ENCODE results near the gene FPGT. TPM values are rescaled to one million over a fixed set of nuclear protein-coding genes. Genes with fewer than 3 reads are reported as not detected.
A peak's percentile ranks its signal among the peaks of the same experiment; 100 is the strongest.
"Not testable (repeated sequence)": the region's sequence is repeated elsewhere in the genome, so short reads cannot be mapped to it uniquely, and the experiment has no call there.

The FPGT gene
- total and polyA plus RNA-seq, 5 experiments from 2014 or later = 5.0 to 13.1 (median 7.2) TPM

- ATAC-seq (no peak), DNase-seq (no peak)
- peaks cover 21 to 70% (median 52%) of the 10 kb centered on the region in 9 donors for H3K9me3 Mint-ChIP-seq
- H3K27me3 Mint-ChIP-seq = peaks cover 0 to 2% (median 0%) of the 10 kb centered on the region in 5 donors
- H3K4me1 Mint-ChIP-seq = no peaks in the 10 kb centered on the region
- peaks cover 10 to 50% (median 22%) of the 10 kb centered on the region in 3 donors for H3K36me3 Mint-ChIP-seq
- POLR2A ChIA-PET = no interaction called here
- no peak overlapping the region for H3K27ac Mint-ChIP-seq
- no peak overlapping the region for H3K4me3 Mint-ChIP-seq
These were observed 25.4 kb downstream of the FPGT start for GRCh38 chr1:74223453-74223852.

GRCh38 chr1:74235153-74235552, 37.1 kb downstream of the FPGT start, which contains the start of gene TNNI3K:
Gene TNNI3K (plus strand): TSS chr1:74235387. CDS start chr1:74235452, 65 bp downstream.
- POLR2A ChIA-PET = no interaction called here
- Mint-ChIP-seq H3K9me3 (peaks cover 5 to 13% (median 8%) of the 10 kb centered on the region in 9 donors), H3K4me1 (no peaks in the 10 kb centered on the region), H3K36me3 (peaks cover 0 to 7% (median 5%) of the 10 kb centered on the region in 3 donors), H3K27ac (no peak within 1 kb of the TSS), H3K27me3 (no peaks in the 10 kb centered on the region), H3K4me3 (no peak within 1 kb of the TSS)
- DNase-seq (no peak), ATAC-seq (no peak)

GRCh38 chr1:74236440-74236839, 38.4 kb downstream of the FPGT start:
- no peak for ATAC-seq
- H3K9me3 Mint-ChIP-seq = peaks cover 4 to 13% (median 6%) of the 10 kb centered on the region in 9 donors
- POLR2A ChIA-PET = no interaction called here
- no peaks in the 10 kb centered on the region for H3K27me3 Mint-ChIP-seq
- H3K36me3 Mint-ChIP-seq = peaks cover 0 to 7% (median 5%) of the 10 kb centered on the region in 3 donors
- H3K4me1 Mint-ChIP-seq = no peaks in the 10 kb centered on the region
- DNase-seq = no peak
- no peak overlapping the region for H3K4me3 Mint-ChIP-seq
- H3K27ac Mint-ChIP-seq = no peak overlapping the region

DNA sequence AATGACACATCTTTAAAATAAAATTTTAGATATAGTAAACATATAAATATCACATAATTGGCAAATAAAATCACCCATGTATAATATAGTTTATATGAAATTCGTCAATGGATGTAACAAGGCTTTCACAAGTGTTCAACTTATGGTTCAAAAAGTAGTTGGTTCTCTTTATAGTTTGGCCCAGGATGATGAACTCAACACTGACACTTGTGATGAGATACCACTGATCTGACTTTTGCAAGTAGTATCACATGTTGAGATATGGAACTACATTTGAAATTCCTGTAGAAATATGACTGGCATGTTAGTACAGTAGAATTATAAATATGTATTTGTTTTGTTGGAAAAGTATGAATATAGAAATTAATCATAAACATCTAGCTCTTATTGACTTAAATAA, 39.0 kb downstream of the FPGT start:
- ATAC-seq (no peak), DNase-seq (no peak)
- Mint-ChIP-seq H3K4me1 (no peaks in the 10 kb centered on the region), H3K9me3 (peaks cover 4 to 11% (median 5%) of the 10 kb centered on the region in 9 donors), H3K36me3 (peaks cover 0 to 7% (median 4%) of the 10 kb centered on the region in 3 donors), H3K4me3 (no peak overlapping the region), H3K27me3 (no peaks in the 10 kb centered on the region), H3K27ac (no peak overlapping the region)
- POLR2A ChIA-PET = no interaction called here

DNA sequence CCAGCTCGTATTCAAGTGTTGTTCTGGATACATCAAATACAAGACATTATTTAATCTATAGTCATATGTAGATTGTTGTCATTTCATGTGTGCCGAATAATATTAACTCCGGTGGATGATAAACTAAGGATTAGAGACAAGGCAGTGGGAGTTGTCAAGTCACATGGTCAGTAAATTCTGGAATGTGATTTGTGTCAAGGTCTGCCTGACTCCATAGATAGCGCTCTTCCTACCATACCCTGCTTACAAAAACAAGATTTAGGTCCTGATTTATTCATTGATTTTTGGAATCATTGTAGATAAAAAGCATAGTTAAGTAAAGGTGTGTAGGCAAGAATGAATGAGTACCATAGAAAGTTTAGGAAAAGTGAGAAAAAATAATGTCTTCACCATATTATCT, 39.7 kb downstream of the FPGT start:
- Mint-ChIP-seq H3K27ac (no peak overlapping the region), H3K4me3 (no peak overlapping the region), H3K36me3 (peaks cover 0 to 7% (median 0%) of the 10 kb centered on the region in 3 donors), H3K4me1 (no peaks in the 10 kb centered on the region), H3K27me3 (no peaks in the 10 kb centered on the region), H3K9me3 (peaks cover 0 to 6% (median 0%) of the 10 kb centered on the region in 9 donors)
- DNase-seq = no peak
- POLR2A ChIA-PET = no interaction called here
- ATAC-seq = no peak

DNA sequence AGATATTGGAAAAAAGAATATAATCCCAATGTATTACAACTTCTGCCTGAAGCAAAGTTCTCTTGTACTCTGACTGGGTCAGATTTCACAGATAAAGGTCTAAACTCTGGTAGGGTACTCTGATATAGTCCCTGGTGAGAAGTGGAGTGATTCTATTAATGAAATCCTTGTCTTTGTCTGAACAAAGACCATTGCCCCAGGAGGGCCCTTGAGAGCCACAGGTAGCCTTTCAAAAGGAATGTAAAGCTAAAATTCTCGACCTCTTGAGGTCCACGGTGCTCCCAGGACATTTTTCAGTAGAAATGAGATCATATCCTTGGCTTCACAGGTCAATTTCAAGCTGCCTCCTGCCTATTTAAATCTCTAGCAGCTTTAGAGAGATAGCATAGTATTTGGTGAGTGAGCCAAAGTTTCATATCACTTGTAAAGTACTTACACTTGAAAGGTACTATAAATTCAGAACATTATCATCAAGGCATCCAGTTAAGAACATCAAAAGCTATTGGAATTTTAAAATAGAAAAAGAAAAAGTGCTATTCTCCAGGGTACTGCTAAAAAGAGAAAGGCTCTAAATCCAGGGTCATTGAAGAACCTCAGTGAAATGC, 47.2 kb downstream of the FPGT start:
- Mint-ChIP-seq H3K36me3 (no peaks in the 10 kb centered on the region), H3K27ac (no peak overlapping the region), H3K4me1 (no peaks in the 10 kb centered on the region), H3K9me3 (peaks cover 0 to 6% (median 0%) of the 10 kb centered on the region in 9 donors), H3K27me3 (no peaks in the 10 kb centered on the region), H3K4me3 (no peak overlapping the region)
- POLR2A ChIA-PET = no interaction called here
- DNase-seq (no peak), ATAC-seq (no peak)

- POLR2A ChIA-PET = no interaction called here
- no peak for ATAC-seq
- Mint-ChIP-seq H3K4me3 (no peak overlapping the region), H3K27ac (no peak overlapping the region), H3K9me3 (peaks cover 0 to 6% (median 0%) of the 10 kb centered on the region in 9 donors), H3K4me1 (no peaks in the 10 kb centered on the region), H3K27me3 (no peaks in the 10 kb centered on the region), H3K36me3 (no peaks in the 10 kb centered on the region)
- no peak for DNase-seq
These were observed 48.3 kb downstream of the FPGT start for GRCh38 chr1:74246315-74246714.

DNA sequence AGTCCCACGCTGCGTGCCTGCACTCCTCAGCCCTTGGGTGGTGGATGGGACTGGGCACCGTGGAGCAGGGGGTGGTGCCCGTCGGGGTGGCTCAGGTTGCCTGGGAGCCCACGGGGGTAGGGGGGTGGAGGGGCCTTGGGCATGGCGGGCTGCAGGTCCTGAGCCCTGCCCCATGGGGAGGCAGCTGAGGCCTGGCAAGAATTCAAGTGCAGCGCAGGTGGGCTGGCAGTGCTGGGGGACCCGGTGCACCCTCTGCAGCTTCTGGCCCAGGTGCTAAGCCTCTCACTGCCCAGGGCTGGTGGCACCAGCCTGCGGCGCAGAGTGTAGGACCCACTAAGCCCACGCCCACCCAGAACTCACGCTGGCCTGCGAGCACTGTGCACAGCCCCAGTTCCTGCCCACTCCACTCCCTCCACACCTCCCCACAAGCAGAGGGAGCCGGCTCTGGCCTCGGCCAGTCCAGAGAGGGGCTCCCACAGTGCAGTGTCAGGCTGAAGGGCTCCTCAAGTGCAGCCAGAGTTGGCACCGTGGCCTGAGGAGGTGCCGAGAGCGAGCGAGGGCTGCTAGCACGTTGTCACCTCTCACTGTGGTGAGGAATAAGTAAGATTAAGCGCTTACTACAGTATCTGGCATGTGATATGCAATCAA, 50.0 kb downstream of the FPGT start:
- Mint-ChIP-seq H3K4me1 (no peaks in the 10 kb centered on the region), H3K9me3 (peaks cover 0 to 6% (median 0%) of the 10 kb centered on the region in 9 donors), H3K4me3 (no peak overlapping the region), H3K27me3 (no peaks in the 10 kb centered on the region), H3K36me3 (peaks cover 0 to 3% (median 0%) of the 10 kb centered on the region in 3 donors), H3K27ac (no peak overlapping the region)
- no peak for ATAC-seq
- POLR2A ChIA-PET = no interaction called here
- DNase-seq = peak in 1 of 10 donors; percentile 3

- ATAC-seq, H3K9me3 Mint-ChIP-seq, H3K4me1 Mint-ChIP-seq, H3K36me3 Mint-ChIP-seq, H3K27ac Mint-ChIP-seq, POLR2A ChIA-PET, H3K4me3 Mint-ChIP-seq, H3K27me3 Mint-ChIP-seq: not testable (repeated sequence)
- peak in 1 of 10 donors; percentile 4 for DNase-seq
These were observed 55.3 kb downstream of the FPGT start for GRCh38 chr1:74253243-74253824.

Other genes with a start within 250 kb of the FPGT start
- 1 to 10 TPM; 2.0 TPM for gene LRRIQ3, start 66 bp upstream of the FPGT start, total RNA-seq
- 1 to 10 TPM; 1.6 to 4.1 (median 2.9) TPM for gene LRRIQ3, start 66 bp upstream of the FPGT start, polyA plus RNA-seq
- 1 to 10 TPM in 1 of 2 experiments, not detected in 1; 2.4 TPM for gene TNNI3K, start 37.1 kb downstream of the FPGT start, total RNA-seq
- under 1 TPM in 1 of 3 donors, not detected in 2; 0.43 TPM for gene TNNI3K, start 37.1 kb downstream of the FPGT start, polyA plus RNA-seq

Data from naive thymus-derived CD8-positive, alpha-beta T cell (primary cell).